AG20443 (cell line): ENCODE data around the gene PTTG2.
"Not testable (repeated sequence)": the region's sequence is repeated elsewhere in the genome, so short reads cannot be mapped to it uniquely, and the experiment has no call there.

Source experiments
- DNase-seq: peaks from one replicate; pipeline ENCODE4 v3.0.0; 2012; ENCODE audit warnings: low spot score, mixed read lengths

PTTG2 gene

GRCh38 chr4:37960098-37960497 is at the start of gene PTTG2:
Gene PTTG2 (plus strand): TSS chr4:37960398. CDS start chr4:37960435, 37 bp downstream.
- no peak for DNase-seq

GRCh38 chr4:37914539-37914938 is 45.7 kb upstream of the PTTG2 start:
- DNase-seq = no peak

DNA sequence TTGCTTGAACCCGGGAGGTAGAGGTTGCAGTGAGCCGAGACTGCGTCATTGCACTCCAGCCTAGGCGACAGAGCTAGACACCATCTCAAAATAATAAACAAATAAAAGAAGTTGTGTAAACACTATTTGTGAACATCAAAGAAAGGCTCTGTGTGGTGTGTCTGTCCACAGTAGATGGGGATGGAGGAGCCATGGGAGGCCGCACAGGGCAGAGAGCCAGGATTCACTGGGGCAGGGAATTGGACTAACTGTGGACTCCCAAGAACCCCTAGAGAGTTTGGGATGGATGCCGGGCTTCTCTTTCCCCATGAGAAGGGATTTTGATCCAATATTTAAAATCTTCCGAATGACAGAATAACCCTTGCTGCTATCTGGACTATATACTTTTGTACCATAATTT is 42.8 kb upstream of the PTTG2 start:
- DNase-seq = no peak

DNA sequence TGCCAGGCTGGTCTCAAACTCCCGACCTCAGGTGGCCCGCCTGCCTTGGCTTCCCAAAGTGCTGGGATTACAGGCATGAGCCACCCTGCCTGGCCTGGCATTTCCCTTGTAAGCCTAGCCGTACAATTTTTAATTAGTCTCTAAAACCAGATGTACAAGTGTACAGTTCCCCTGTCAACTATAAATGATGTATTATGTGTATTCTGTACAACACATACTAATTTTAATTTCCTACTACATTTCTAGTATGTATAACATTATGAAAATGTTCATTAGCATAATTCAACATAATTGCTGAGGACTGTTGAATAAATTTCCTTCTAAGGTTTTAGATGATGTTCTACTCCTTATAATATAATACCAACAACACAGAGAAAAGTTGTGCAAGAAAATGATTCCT is 41.5 kb upstream of the PTTG2 start:
- DNase-seq = no peak

DNA sequence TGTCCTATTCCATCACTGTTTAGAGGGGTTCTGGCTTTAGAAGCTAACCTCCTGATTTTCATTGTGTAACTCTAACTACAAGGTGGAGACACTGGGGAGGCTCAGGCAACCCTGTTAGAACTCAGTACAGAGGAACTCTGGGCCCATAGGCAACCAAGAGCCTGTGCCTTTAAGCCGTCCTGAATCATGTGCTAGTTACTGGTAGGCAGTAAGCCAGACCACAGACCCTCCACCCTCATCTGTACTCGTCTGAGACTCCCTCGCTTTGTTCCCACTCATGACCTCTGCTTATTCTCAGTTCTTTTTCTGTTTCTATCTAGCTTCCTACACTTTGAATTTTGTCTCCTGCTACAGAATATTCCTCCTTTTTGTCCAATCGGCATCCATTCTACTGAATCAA is 37.9 kb upstream of the PTTG2 start:
- no peak for DNase-seq

DNA sequence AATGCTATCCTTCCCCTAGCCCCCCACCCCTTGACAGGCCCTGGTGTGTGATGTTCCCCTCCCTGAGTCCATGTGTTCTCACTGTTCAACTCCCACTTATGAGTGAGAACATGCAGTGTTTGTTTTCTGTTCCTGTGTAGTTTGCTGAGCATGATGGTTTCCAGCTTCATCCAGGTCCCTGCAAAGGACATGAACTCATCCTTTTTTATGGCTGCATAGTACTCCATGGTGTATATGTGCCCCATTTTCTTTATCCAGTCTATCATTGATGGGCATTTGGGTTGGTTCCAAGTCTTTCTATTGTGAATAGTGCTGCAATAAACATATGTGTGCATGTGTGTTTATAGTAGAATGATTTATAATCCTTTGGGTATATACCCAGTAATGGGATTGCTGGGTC is 37.1 kb upstream of the PTTG2 start:
- not testable (repeated sequence) for DNase-seq

GRCh38 chr4:37924946-37925345 is 35.3 kb upstream of the PTTG2 start:
- no peak for DNase-seq

GRCh38 chr4:37927434-37927833 is 32.8 kb upstream of the PTTG2 start:
- DNase-seq = no peak

- no peak for DNase-seq
Measured at GRCh38 chr4:37928426-37929416, 31.5 kb upstream of the PTTG2 start.

- DNase-seq = no peak
Measured at GRCh38 chr4:37934096-37934495, 26.1 kb upstream of the PTTG2 start.

DNA sequence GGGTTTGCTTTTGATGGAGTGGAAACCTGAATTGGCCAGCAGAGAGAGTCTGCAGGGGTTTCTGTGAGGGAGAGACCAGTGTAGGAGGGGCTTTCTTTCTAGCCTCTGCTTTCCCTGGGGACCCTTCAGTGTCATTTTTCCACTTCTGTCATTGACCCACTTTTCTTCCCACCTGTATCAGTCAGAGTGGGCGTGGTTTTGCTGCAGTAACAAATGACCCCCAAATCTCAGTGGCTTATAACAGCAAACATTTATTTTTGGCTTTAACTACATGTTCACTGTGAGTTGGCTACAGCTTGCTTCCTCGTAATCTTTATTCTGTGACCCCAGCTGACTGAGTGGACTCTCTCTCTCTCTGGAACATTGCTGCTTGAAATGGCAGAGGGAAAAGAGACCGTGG is 25.6 kb upstream of the PTTG2 start:
- DNase-seq = no peak

DNA sequence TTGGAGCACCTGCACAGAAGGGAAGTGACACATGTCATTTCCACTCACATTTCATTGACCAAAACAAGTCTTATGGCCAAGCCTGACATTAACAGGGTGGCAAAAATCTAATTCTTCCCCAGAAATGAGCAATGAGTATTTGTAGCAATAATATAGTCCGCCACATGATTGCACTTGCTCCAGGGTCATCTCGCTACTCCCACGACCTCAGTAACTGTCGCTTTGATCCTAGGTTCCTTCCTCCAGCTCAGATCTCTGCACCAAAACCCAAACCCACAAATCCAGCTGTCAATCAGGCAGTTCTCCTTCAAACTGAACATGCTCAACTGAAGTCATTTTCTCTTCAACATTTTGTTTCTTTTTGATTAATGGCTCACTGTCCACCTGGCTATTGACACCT is 25.2 kb upstream of the PTTG2 start:
- no peak for DNase-seq

- no peak for DNase-seq
Measured at GRCh38 chr4:37936889-37937498, 23.2 kb upstream of the PTTG2 start.

DNA sequence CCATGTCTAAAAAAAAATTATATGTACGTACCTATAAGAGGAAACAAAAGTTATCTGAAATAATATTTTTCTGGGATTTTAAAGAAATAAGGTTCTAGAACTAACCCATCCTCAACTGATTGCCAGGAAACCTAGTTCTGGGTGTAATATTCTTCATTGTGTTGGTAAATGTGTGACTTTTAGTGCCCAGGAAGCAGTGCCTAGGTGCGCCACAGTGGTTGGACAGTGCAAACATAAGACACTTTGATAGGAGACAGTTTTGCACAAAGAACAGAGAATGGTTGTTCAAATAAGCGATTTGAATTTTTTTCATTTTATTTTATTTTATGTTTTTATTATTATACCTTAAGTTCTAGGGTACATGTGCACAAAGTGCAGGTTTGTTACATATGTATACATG is 22.0 kb upstream of the PTTG2 start:
- DNase-seq = no peak

- no peak for DNase-seq
Measured at GRCh38 chr4:37946503-37947179, 13.6 kb upstream of the PTTG2 start.

- no peak for DNase-seq
Measured at GRCh38 chr4:37948542-37948941, 11.7 kb upstream of the PTTG2 start.

- DNase-seq = no peak
Measured at GRCh38 chr4:37949636-37950426, 10.4 kb upstream of the PTTG2 start.

- no peak for DNase-seq
Measured at GRCh38 chr4:37951461-37952352, 8.5 kb upstream of the PTTG2 start.

- DNase-seq = no peak
Measured at GRCh38 chr4:37953156-37953555, 7.0 kb upstream of the PTTG2 start.

DNA sequence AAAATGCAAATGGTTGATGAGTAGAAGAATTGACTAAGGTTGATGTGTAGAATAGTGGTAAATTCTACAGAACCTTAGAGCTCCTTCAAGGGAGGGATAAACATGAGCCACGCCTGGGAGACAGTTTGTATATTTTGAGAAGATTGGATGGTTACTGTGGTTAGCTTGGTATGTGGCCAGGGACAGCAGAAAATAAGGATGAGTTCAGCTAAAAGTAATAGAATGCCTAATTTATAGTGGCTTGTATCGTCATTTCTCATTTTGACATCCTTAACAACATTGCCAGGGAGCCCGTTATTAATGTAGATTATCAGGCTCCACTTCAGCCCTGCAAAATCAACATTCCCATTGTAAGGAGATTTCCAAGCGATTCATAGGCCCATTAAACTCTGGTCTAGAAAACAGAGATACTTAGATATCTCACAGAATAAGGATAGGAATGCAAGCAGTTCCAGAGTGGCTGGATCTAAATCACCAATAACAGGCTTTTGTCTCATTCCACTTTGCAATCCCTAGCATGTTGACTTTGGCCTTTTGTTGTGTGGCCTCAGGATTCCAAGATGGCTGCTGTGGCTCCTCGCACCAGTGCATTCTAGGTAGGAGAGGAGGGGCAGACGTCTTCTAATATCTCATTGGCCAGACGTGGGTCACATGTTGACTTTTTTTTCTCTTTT is 6.4 kb upstream of the PTTG2 start:
- DNase-seq = no peak
